GM12878 (cell line): ENCODE results near the gene HOXD13. TPM values are rescaled to one million over a fixed set of nuclear protein-coding genes. Genes with fewer than 3 reads are reported as not detected.

Experiments
- ATAC-seq: fragments of 200-7000 bp; cut with Tn5 transposase; 3 replicates; pipeline ENCODE4 v1.9.1; 2020; ENCODE audit warnings: mild to moderate bottlenecking, moderate library complexity
- BruUV-seq: library from RNA; stranded (reverse); fragments of 400-500 nt; replicated peaks from 2 replicates; lab custom pipeline; 2021; lab: Mats Ljungman, UMichigan
- CTCF ChIA-PET: fragments of 300-600 bp; sonication (Branson Sonifier 250); formaldehyde crosslinking; extraction: SDS; loops from one replicate; lab custom pipeline; 2021; ENCODE audit warnings: inconsistent platforms; lab: Yijun Ruan, JAX
- POLR2A ChIA-PET: fragments of 350-600 bp; formaldehyde crosslinking; extraction: SDS; loops from one replicate; lab custom pipeline; 2021; ENCODE audit warnings: inconsistent platforms; lab: Charles Lee
- RAD21 ChIA-PET: fragments of 300-600 bp; sonication (Branson Sonifier 250); formaldehyde crosslinking; loops from one replicate; lab custom pipeline; 2023; ENCODE audit warnings: antibody characterized with exemption; ENCODE audit not compliant: unreplicated experiment; lab: Charles Lee
- SMC1A ChIA-PET: fragments of 300-600 bp; sonication (Branson Sonifier 250); formaldehyde crosslinking; loops from one replicate; lab custom pipeline; 2023; ENCODE audit not compliant: unreplicated experiment, uncharacterized antibody; lab: Charles Lee
- DNase-seq: peaks from one replicate; pipeline ENCODE4 v3.0.0-alpha.2; 2011; ENCODE audit warnings: low read depth, low spot score
- FAIRE-seq: peaks from 3 replicates; lab custom pipeline; 2011; peaks lifted over from hg19 to GRCh38; lab: Jason Lieb, UNC
- H2AFZ ChIP-seq: 2 replicates; pipeline ENCODE4 v1.6.0; 2011; ENCODE audit warnings: low read depth, low read length, control low read depth; ENCODE audit not compliant: control insufficient read depth
- H3K27ac ChIP-seq: 2 replicates; pipeline ENCODE4 v1.5.1; 2011; ENCODE audit warnings: control low read depth; ENCODE audit not compliant: control insufficient read depth, insufficient read depth
- H3K27me3 ChIP-seq, 2 experiments: replicated peaks in 1 of 2; 2 replicates each; pipeline versions ENCODE4 v1.6.0 to v1.6.1; 2011; ENCODE audit warnings: low read length in 1 of 2; ENCODE audit not compliant: control insufficient read depth in 2 of 2, insufficient read depth in 2 of 2
- H3K36me3 ChIP-seq, 2 experiments: 2 replicates each; pipeline ENCODE4 v1.5.1; 2011; ENCODE audit warnings: low read length in 1 of 2; ENCODE audit not compliant: control insufficient read depth in 2 of 2, insufficient read depth in 2 of 2
- H3K4me1 ChIP-seq: 2 replicates; pipeline ENCODE4 v1.6.1; 2011; ENCODE audit warnings: mild to moderate bottlenecking, low read length, moderate library complexity, mixed read lengths; ENCODE audit not compliant: control insufficient read depth, insufficient read depth
- H3K4me2 ChIP-seq: 2 replicates; pipeline ENCODE4 v1.6.0; 2011; ENCODE audit warnings: control low read depth; ENCODE audit not compliant: control insufficient read depth, insufficient read depth
- H3K4me3 ChIP-seq: fragments of 200-600 bp; sonication (generic); 2 replicates; pipeline ENCODE4 v1.5.1; 2016
- H3K79me2 ChIP-seq: 2 replicates; pipeline ENCODE4 v1.6.0; 2011; ENCODE audit warnings: low read length; ENCODE audit not compliant: control insufficient read depth, insufficient read depth
- H3K9ac ChIP-seq: 2 replicates; pipeline ENCODE4 v1.8.0; 2011; ENCODE audit warnings: low read length, control low read depth, mixed read lengths; ENCODE audit not compliant: control insufficient read depth, insufficient read depth
- H3K9me3 ChIP-seq: replicated peaks from 3 replicates; pipeline ENCODE4 v1.5.1; 2011; ENCODE audit warnings: mild to moderate bottlenecking, low read length; ENCODE audit not compliant: control insufficient read depth, insufficient read depth
- H4K20me1 ChIP-seq: 2 replicates; pipeline ENCODE4 v1.6.0; 2011; ENCODE audit not compliant: control insufficient read depth, insufficient read depth
- CHD2 ChIP-seq: IDR thresholded peaks from 2 replicates; pipeline ENCODE4 v1.6.1; 2011; ENCODE audit warnings: low read depth, low read length, improper control_type of control experiment, borderline replicate concordance
- HDAC6 ChIP-seq: fragments of 200-600 bp; sonication (generic); IDR thresholded peaks from one replicate; pipeline ENCODE4 v1.8.0; 2017; ENCODE audit warnings: antibody characterized with exemption; ENCODE audit not compliant: unreplicated experiment
- RFX5 ChIP-seq: IDR thresholded peaks from 2 replicates; pipeline ENCODE4 v1.6.1; 2011; ENCODE audit warnings: low read depth, low read length, improper control_type of control experiment
- SKIL ChIP-seq: fragments of 450-650 bp; IDR thresholded peaks from 2 replicates; pipeline ENCODE4 v1.6.1; 2017; ENCODE audit warnings: mild to moderate bottlenecking, low read depth, inconsistent platforms; ENCODE audit not compliant: poor library complexity, severe bottlenecking
- USF2 ChIP-seq: IDR thresholded peaks from 2 replicates; pipeline ENCODE4 v1.6.1; 2011; ENCODE audit warnings: low read depth, low read length, improper control_type of control experiment, borderline replicate concordance
- ZBTB40 ChIP-seq: fragments of 450-650 bp; IDR thresholded peaks from 2 replicates; pipeline ENCODE4 v1.6.1; 2016; ENCODE audit warnings: mild to moderate bottlenecking, moderate library complexity, borderline replicate concordance
- WGBS: methylation state at CpG from one replicate; pipeline ENCODE4 v1.1.6; 2016; ENCODE audit warnings: low lambda C conversion rate; ENCODE audit not compliant: insufficient replicate concordance, insufficient coverage; ENCODE audit errors: missing lambda C conversion rate; 5-methylcytosine and 5-hydroxymethylcytosine counted together
- in situ Hi-C: fragments of 300-500 bp; cut with MboI; formaldehyde crosslinking; loops from 9 replicates; pipeline ENCODE4 v1.14.3; 2018; ENCODE audit warnings: mixed read lengths
- intact Hi-C: fragments of 100-400 bp; cut with micrococcal nuclease; formaldehyde crosslinking; loops from one replicate; pipeline ENCODE4 v1.14.2; 2022; ENCODE audit not compliant: unreplicated experiment
- polyA plus RNA-seq, 11 experiments: library from polyadenylated mRNA; depleted of rRNA in 4 of 11; unstranded in 6 of 11; stranded (reverse) in 5 of 11; fragments of >200 nt; fragmentation: Nextera tagmentation in 4 of 11; fragmentation: Illumina TruSeq in 1 of 11; extraction: Ambion mirVana in 4 of 11; extraction: Trizol in 1 of 11; gene quantifications; 1 replicate in 1 of 11; 2 replicates in 10 of 11; pipeline versions ENCODE4 v1.2.1 to v1.2.3, GENCODE V29; 2011 to 2016; ENCODE audit warnings: inconsistent platforms in 2 of 11, missing spikeins in 2 of 11, low read depth in 1 of 11
- total RNA-seq, 4 experiments: library from RNA; depleted of rRNA in 3 of 4; stranded (reverse); fragments of >200 nt in 3 of 4; fragmentation: Illumina TruSeq in 1 of 4; extraction: Trizol in 1 of 4; gene quantifications; 2 replicates each; pipeline versions ENCODE4 v1.2.1 to v1.2.3, GENCODE V29; 2013 to 2021

Gene HOXD13
- total and polyA plus RNA-seq, 10 of the 15 experiments (the other 5 are each of a cell fraction or from before 2014, with no cell fraction given), result not detected

GRCh38 chr2:176101216-176101830 is 8.8 kb downstream of the HOXD13 start:
- FAIRE-seq (no peak), ATAC-seq (no peak)
- H3K9me3 ChIP-seq, result no peaks in the 10 kb centered on the region; the same call in 2 of the 3 replicates
- no peak overlapping the region for H3K4me3 ChIP-seq
- in situ Hi-C loops, result no loop called here
- H3K36me3 ChIP-seq, result no peaks in the 10 kb centered on the region
- H2AFZ ChIP-seq, result no peak overlapping the region
- SMC1A ChIA-PET, result no interaction called here
- POLR2A ChIA-PET, result no interaction called here
- BruUV-seq, result no TSS peak
- intact Hi-C loops, result no loop called here
- 0% methylated on average over 2 of the region's 2 CpGs for WGBS
- TF ChIP-seq USF2 (no peak), HDAC6 (no peak), ZBTB40 (no peak), RFX5 (no peak), CHD2 (no peak), SKIL (no peak)
- TF ChIP-seq, all 136 proteins: peak for 0
- H3K79me2 ChIP-seq, result no peaks in the 10 kb centered on the region
- H3K27me3 ChIP-seq, result peaks cover 18 to 50% of the 10 kb centered on the region in 2 experiments
- peaks cover 3% of the 10 kb centered on the region; the same call in 1 of the 2 replicates for H3K4me1 ChIP-seq
- ChIA-PET RAD21 (no interaction called here), CTCF (interaction anchor here (0.5 to 2.6 kb wide), 5 partner anchors 9 to 1835 kb away, joined by 3 to 11 read pairs (median 3); no protein-coding TSS in a partner anchor)
- DNase-seq, result no peak
- no peak overlapping the region for H3K27ac ChIP-seq
- H4K20me1 ChIP-seq, result no peaks in the 10 kb centered on the region
- H3K4me2 ChIP-seq, result no peak overlapping the region
- H3K9ac ChIP-seq, result no peak overlapping the region
